Measurements from ENCODE around the gene GJC3.
"Not testable (repeated sequence)": the region's sequence is repeated elsewhere in the genome, so short reads cannot be mapped to it uniquely, and the experiment has no call there.

Gene GJC3, protein sequence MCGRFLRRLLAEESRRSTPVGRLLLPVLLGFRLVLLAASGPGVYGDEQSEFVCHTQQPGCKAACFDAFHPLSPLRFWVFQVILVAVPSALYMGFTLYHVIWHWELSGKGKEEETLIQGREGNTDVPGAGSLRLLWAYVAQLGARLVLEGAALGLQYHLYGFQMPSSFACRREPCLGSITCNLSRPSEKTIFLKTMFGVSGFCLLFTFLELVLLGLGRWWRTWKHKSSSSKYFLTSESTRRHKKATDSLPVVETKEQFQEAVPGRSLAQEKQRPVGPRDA

DNA sequence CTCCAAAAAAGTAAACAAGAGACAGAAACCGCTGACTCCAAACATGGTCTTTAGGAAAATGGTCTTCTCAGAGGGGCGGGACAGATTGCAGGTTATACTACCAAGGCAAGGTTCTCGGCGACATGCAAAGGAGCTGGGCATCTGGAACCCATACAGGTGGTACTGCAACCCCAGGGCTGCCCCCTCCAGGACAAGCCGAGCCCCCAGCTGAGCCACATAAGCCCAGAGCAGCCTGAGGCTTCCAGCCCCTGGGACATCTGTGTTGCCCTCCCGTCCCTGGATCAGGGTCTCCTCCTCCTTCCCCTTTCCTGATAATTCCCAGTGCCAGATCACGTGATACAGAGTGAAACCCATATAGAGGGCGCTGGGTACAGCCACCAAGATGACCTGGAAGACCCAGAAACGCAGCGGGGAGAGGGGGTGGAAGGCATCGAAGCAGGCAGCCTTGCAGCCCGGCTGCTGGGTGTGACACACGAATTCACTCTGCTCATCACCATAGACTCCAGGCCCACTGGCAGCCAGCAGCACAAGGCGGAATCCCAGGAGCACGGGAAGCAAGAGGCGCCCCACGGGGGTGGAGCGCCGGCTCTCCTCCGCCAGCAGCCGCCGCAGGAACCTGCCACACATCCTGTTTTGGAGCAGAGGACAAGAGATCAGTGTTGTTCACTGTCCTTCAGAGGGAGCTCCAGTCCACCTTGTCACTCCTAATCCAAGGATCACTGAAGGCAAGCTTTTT is at the start of gene GJC3:
GJC3 (minus strand) TSS at position 627 of the 736 bp plus-strand sequence; CDS start at position 627, 0 bp downstream.
- DNase-seq: peak; percentile 92

DNA sequence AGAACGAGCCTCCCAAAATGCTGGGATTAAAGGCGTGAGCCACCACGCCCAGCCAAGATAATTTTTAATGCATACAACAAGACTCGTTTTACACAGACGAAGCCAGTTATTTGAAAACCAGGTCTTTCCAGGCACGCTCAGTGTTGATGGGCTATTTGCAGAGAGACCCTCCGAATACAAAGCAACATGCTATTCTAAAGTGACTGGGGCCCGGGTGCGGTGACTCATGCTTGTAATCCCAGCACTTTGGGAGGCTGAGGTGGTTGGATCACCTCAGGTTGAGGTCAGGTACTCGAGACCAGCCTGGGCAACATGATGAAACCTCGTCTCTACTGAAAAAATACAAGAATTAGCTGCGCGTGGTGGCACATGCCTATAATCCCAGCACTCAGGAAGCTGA is 47.2 kb upstream of the GJC3 start:
- DNase-seq: no peak

DNA sequence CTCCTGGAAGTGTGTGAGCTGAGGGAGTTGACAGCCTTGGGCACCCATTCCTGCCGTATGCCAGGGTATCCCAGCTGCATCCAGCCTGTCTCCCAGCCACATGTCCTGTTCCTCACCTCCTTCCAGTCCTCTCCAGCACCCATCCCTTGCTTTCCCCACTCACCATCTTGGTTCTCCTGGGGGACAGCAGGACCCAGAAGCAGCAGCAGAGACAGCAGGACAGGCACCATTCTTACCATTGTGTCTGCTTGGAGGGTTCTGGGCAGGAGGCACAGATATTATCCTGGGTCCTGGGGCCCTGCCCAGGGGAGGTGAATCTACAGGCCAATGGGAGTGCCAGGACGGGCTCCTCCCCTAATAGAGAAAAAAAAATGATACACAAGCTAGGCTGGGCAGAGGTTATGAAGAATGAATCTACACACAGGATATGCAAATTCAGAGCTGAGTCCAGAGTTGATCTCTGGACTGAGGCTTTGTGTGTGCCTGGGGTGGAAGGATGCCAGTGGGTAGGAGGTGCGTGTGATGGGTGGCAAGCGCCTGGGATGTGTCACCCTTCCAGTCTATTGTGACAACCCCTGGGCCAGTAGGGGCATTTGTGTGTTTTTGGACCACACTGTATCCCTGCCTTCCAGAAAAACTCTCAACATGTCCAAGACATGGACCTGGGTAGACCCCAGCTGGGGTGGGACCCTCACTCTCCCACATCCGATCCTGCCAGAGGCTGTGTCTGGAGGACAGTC is 46.5 kb upstream of the GJC3 start, which contains the start of gene AZGP1:
AZGP1 (minus strand) TSS at position 250 of the 740 bp plus-strand sequence; CDS start at position 239, 11 bp downstream.
- peak; percentile 97 for DNase-seq

DNA sequence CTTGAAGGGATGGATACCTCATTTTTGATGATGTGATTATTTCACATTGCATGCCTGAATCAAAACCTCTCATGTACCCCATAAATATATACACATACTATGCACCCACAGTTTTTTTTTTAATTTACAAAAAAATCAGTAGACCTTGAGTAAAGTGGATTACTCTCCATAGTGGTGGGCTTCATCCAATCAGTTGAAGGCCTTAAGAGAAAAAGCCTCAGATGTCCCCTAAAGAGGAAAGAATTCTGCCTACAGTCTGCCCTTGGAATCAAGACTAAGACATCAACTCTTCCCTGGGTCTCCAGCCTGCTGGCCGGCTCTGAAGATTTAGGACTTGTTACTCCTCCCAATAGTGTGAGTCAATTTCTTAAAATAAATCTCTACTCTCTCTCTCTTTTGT is 45.3 kb upstream of the GJC3 start:
- DNase-seq: no peak

DNA sequence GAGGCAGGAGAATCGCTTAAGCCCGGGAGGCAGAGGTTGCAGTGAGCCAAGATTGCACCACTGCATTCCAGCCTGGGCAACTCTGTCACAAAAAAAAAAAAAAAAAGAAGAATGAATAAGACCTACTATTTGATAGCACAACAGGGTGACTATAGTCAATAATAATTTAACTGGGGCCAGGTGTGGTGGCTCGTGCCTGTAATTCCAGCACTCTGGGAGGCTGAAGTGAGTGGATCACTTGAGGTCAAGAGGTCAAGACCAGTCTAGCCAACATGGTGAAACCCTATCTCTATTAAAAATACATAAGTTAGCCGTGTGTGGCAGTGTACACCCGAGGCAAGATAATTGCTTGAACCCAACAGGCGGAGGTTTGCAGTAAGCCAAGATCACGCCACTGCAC is 44.4 kb upstream of the GJC3 start:
- not testable (repeated sequence) for DNase-seq

DNA sequence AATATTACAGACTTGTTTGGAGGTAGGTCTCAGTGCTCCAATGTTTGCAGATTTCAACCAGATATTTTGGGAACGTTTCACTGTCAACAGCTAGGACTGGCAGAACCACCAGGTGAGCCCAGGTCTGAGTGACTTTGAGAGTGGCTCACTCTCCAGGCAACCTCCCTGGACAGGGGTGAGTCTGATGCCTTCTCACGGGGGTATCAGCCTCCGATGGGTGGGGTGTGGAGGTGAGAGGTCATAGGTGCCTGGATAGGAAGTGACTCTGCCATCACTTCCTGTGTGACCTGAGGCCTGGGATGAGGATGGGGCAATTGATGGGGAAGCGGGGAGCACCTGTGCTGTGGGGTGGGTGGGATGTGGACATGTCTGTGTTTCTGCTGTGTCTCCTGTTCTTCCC is 41.8 kb upstream of the GJC3 start:
- no peak for DNase-seq

DNA sequence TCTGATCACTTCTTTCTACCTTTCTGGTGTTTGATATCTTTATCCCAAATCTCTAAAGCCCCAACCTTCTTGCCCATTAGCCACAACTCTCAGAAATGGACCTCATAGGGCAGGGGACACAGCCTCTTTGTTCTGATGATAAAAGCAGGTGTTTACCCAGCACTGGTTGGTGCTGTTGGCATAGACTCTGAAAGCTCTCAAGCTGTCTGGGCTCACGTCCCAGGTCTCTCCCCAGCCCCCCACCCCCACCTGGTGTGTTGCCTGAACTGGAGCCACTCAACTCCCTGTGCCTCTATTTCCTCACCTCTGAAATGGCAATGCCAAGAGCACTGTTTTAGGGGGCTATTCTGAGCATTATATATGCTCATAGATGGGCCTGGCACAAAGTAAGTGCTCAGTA is 40.4 kb upstream of the GJC3 start:
- DNase-seq: not testable (repeated sequence)

DNA sequence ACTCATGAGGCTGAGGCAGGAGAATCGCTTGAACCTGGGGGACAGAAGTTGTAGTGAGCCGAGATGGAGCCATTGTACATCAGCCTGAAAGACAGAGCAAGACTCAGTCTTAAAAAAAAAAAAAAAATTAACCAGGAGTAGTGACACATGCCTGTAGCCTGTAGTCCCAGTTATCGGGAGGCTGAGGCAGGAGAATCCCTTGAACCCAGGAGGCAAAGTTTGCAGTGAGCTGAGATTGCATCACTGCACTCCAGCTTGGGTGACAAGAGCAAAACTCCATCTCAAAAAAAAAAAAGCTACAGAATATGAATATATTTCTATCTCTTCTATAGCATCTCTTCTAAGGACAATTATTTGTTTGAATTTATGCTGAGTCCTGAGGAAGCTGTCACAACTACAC is 39.9 kb upstream of the GJC3 start:
- DNase-seq: no peak

DNA sequence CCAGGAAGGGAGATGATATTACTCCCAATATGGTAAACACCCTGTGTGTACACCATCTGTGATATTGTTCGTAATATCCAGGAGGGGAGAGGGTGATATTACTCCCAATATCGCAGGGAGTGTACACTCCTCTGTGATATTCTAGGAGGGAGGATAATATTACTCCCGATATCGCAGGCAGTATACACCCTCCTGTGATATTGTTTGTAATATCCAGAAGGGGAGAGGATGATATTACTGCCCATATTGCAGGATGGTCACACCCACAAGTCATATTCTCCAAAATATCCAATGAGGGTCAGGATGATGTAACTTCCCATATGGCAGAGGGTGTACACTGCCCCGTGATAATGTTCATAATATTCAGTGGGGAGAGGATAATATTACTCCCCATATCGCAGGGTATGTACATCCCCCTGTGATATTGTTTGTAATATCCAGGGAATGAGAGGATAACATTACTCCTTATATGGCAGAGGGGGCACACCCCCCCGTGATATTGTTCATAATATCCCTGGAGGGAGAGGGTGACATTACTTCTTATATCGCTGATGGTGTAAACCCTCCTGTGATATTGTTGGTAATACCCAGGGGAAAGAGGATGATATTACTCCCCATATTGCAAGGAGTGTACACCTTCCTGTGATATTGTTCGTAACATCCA is 29.3 kb upstream of the GJC3 start:
- DNase-seq: no peak

DNA sequence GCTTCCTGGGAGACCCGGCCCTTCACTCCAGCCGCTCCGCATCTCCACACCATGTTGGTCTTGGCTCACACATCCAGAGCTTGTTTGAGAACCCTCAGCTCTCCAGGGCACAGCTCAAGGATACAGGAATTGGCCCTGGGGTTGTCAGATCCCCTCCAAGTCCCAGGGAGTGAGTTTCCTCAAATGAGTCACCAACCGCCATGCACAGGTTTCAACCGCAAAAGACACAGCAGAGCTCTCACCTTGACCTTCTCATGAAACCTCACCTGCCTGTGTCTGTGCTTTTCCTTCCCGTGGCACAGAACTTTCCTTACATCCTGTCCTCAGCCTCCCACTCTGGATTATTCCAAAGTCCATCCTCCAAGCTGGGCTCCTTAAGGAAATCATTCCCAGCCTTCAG is 25.8 kb upstream of the GJC3 start:
- no peak for DNase-seq

DNA sequence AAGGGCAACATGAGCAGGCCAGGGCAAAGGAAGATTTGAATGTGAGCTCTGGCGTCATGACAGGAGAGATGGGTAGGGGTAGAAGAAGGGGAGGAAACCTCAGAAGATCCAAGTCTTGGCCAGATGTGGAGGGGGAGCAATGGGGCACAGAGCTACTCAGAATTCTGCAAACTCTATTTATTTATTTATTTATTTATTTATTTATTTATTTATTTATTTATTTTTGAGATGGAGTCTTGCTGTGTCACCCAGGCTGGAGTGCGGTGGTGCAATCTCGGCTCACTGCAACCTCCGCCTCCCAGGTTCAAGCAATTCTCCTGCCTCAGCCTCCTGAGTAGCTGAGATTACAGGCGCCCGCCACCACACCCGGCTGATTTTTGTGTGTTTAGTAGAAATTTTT is 25.2 kb upstream of the GJC3 start:
- DNase-seq: not testable (repeated sequence)

DNA sequence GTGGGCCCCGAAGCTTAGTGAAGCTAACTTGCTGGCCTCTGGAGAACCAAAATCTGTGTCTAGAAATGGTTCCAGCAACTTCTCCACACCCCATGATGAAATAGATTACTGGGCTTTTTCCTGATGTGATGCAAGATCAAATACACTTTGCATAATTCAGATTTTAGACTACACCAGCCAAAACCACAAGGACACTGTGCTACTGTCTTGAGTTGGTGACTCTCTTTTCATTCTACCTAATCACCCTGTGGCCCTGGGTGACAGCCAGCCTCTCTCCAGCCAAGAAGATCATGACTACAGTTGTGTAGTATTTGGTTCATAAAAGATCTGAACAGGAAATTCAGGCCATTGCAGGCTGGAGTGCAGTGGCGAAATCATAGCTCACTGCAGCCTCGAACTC is 24.2 kb upstream of the GJC3 start:
- no peak for DNase-seq

DNA sequence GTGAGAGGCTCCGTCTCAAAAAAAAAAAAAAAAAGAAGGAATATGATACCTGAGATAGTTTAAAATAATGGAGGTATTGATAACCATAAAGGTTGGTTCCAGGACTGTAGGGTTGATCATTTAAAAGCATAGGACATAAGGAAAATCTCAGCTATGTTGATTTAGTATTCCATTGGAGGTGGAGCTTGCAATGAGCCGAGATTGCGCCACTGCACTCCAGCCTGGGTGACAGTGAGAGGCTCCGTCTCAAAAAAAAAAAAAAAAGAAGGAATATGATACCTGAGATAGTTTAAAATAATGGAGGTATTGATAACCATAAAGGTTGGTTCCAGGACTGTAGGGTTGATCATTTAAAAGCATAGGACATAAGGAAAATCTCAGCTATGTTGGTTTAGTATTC is 23.2 kb upstream of the GJC3 start:
- not testable (repeated sequence) for DNase-seq

DNA sequence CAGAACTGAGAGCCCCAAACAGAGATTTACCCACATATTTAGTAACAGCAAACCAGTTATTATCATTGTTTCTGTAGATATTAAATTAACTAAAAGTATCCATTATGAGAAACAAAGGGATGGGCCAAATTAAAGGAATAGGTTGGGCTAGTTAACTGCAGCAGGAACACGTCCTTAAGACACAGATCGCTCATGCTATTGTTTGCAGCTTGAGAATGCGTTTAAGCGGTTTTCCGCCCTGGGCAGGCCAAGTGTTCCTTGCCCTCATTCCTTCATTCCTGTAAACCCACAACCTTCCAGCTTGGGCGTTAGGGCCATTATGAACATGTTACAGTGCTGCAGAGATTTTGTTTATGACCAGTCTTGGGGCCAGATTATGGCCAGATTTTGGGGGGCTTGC is 21.4 kb upstream of the GJC3 start:
- DNase-seq: not testable (repeated sequence)

DNA sequence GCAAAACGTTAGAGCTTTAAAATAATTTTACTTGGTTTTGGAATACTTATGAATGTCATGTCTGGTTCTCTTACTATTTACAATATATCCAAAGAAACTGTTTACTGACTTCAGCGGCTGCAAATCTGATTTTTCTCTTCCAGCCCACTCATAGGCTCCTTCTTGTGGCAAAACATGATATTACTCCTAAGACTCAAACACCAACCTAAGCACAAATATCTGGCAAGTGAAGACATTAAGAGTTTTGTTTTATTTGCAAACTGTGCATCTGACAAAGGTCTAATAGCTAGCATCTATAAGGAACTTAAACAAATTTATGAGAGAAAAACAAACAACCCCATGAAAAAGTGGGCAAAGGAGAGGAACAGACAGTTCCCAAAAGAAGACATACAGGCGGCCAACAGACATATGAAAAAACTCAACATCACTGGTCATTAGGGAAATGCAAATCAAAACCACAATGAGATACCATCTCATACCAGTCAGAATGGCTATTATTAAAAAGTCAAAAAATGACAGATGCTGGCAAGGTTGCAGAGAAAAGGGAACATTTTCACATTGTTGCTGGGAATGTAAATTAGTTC is 20.3 kb upstream of the GJC3 start:
- DNase-seq: peak; percentile 87

DNA sequence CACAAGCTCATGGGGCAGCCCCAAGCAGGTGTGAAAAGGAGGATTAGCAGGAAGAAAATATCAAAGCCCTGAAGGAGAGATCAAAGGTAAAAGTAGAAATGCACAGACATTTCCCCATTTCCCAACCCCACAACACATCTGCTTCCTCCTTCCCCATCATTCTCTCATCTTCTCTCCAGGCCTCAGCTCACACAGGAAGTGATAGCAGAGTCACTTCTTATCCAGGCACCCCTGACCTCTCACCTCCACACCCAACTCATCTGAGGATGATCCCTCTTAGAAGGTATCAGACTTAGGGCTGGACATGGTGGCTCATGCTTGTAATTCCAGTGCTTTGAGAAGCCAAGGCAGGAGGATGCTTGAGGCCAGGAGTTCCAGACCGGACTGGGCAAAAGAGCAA is 18.2 kb upstream of the GJC3 start:
- DNase-seq: no peak

DNA sequence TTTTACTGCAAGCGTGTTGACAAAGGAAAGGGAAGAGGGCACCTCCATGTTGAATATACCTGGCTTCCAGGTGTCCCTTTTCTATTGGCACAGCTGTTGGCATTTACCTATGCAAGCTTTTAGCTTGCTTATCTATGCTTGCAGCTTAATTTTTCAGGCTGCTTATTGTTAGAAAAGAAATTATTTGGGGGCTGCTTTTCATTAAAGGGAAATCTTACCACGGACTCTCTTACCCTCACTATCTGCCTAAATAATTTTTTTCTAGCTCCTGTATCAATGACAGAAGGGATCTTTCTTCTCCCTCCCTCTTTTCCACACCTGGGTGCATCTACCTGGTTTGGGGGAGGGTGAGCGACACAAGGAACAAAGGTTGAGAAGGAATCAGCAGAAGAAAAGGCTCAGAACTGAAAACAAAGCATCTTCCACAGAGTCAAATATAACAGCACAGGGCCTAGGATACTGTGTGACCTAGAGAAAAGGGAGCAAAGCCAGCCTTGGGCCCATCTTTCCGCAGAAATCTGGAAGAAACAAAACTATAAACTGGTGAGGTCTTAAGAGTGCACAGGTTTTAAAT is 15.2 kb upstream of the GJC3 start:
- DNase-seq: peak; percentile 98

DNA sequence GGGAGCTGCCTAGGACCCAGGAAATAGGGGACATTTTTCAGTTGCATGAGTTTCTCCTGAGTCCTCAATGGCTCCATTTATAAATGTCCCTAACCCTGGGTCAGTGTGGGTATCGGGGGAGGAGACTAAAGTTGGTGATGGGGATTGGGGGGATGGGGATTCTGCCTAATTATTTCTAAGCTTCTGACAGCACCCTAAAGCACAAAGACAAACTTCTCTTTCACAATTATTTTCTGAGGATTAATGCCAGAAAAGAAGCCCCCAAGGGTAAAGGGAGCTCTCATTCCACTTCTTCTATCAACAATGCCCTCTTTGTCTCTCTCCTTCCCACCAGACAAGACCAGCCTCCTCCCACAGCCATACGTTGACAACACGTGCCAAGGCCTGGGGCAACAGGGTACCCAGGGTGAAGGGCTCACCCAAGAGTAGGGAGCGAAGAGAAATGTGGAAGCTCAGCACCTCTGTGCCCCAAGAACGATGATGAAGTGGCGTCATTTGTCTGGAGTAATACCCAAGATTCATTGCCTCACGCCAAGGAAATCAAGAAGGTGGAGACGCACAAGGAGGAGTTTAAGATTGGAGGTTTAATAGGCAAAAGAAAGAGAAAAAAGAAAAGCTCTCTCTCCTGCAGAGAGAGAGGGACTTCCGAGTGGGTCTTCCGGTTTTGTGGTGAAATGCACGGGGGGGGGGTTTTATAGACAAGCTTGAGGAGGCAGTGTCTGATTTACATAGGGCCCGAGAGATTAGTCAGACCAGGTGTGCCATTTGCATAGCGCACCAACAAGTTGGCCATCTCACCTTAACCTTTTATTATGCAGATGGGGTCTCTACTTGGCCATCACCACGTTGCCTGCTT is 14.4 kb upstream of the GJC3 start:
- DNase-seq: peak; percentile 99

DNA sequence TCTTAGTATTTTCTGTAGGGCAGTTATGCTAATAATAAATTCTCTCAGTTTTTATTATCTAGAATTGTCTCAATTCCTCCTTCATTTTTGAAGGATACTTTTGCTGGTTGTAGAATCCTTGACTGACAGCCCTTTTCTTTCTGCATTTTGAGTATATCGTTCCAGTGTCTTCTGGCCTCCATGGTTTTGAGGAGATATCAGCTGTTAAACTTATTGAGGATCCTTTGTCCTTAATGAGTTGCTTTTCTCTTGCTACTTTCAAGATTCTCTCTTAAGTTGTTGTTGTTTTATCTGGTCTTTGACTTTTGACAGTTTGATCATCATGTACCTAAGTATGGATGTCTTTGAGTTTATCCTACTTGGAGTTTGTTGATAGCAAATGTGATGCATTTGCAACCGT is 8.9 kb upstream of the GJC3 start:
- DNase-seq: no peak

DNA sequence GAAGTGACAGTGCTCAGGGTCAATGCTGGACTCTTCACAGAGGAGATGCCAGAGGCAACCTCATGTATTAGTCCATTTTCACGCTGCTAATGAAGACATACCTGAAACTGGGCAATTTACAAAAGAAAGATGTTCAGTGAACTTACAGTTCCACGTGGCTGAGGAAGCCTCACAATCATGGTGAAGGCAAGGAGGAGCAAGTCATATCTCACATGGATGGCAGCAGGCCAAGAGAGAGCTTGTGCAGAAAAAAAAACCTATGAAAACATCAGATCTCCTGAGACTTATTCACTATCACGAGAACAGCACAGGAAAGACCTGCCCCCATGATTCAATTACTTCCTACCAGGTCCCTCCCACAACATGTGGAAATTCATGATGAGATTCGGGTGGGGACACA is 5.6 kb upstream of the GJC3 start:
- DNase-seq: not testable (repeated sequence)

DNA sequence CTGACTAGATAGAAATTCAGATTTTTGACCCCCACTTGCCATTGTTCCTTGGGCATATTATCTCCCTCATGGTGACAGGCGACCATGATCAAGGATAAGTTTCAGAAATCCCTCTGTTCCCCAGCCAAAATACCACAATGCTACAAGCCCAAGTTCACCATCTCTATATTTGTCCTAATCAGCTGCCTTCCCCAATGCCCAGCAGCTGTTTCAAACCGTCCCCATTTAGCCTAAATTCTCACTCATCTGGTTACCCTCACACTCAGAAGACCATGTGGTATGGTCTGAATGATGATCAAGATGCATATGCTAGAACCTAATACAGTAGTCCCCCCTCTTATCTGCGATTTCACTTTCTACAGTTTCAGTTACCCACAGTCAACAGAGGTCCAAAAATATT is 956 bp upstream of the GJC3 start:
- DNase-seq: no peak

DNA sequence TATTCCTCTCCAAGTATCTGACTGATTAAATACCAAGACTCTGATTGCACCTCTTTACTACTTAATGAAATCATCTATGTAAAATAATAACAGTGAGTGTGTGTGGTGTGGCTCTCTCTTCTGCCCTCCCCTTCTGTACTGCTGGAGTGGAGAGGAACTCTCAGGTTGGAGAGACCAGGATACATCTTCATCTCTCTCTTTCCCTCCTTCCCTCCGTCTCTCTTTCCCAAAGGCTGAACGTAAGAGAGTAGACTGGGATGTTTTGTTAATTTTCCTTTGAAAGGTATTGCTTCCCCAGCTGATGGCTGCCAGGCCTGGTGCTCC is 272 bp upstream of the GJC3 start:
- no peak for DNase-seq

Data from NCI-H526 treated with DMSO at 0.1 percent for 48 hours (cell line).